ENCODE measurements around the gene BCL2L15. TPM values are rescaled to one million over a fixed set of nuclear protein-coding genes. Genes with fewer than 3 reads are reported as not detected.

The BCL2L15 gene
- total and polyA plus RNA-seq, 11 donors: 0.01 to 0.61 (median 0.14) TPM; not detected in 5

DNA sequence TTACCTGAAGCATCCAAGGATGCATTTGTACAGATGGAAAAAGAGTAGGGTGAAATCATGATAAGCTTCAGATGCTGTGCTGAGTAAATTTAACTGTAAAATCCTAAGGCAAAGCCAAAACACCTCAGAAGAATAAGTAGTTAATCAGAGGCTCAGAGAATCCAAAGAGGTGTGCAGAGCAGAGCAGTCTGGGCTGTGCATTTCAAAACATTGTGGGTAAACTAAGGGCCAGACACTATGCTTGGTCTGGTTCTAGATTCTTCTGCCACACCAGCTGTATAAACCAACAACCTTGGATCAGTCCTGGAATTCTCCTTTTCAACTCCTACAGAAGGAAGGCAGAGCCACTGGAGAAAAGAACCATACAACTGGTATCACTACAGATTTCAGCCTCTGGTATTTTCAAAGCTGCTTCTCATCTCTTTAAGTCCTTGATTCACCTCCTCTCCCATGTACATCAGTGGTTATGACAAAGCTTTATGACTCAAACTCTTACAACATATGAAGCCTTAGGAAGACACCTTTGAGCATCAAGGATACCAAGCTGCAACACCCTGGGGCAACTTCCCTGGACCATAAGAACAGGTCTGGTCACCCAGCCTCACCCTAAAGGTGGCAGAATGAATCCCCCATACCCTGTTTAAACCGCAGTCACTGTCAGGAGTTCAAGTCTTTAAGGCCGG is 30.2 kb upstream of the BCL2L15 start:
- WGBS, 4 donors: 77 to 86% (median 81%) methylated on average over 2 of the region's 2 CpGs
- ATAC-seq (no peak), DNase-seq (no peak)
- no peaks in the 10 kb centered on the region for H3K27me3 ChIP-seq
- peaks cover 0 to 4% (median 0%) of the 10 kb centered on the region in 9 donors for H3K36me3 ChIP-seq
- H3K9me3 ChIP-seq: no peaks in the 10 kb centered on the region
- H3K4me3 ChIP-seq: no peak overlapping the region
- peaks cover 2 to 11% (median 10%) of the 10 kb centered on the region in 12 donors for H3K4me1 ChIP-seq
- TF ChIP-seq, protein P1, sequence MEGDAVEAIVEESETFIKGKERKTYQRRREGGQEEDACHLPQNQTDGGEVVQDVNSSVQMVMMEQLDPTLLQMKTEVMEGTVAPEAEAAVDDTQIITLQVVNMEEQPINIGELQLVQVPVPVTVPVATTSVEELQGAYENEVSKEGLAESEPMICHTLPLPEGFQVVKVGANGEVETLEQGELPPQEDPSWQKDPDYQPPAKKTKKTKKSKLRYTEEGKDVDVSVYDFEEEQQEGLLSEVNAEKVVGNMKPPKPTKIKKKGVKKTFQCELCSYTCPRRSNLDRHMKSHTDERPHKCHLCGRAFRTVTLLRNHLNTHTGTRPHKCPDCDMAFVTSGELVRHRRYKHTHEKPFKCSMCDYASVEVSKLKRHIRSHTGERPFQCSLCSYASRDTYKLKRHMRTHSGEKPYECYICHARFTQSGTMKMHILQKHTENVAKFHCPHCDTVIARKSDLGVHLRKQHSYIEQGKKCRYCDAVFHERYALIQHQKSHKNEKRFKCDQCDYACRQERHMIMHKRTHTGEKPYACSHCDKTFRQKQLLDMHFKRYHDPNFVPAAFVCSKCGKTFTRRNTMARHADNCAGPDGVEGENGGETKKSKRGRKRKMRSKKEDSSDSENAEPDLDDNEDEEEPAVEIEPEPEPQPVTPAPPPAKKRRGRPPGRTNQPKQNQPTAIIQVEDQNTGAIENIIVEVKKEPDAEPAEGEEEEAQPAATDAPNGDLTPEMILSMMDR (IDR thresholded peaks at IDR 0.05): no peak
- TF ChIP-seq POLR2A (IDR thresholded peaks at IDR 0.05): no peak
- no peak overlapping the region for H3K27ac ChIP-seq
- intact Hi-C loops (cut with DNase I): no loop called here

DNA sequence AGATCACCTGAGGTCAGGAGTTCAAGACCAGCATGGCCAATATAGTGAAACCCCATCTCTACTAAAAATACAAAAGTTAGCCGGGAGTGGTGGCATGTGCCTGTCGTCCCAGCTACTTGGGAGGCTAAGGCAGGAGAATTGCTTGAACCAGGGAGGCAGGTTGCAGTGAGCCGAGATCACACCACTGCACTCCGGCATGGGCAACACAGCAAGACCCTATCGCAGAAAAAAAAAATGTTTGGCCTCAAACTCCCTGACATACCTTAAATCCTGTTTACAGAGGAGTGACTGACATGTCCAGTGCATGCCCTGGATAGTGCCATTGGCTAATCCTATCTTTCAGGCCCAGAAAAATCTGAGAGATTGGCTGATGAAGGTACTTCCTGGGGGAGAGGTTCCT is 29.6 kb upstream of the BCL2L15 start:
- no peak for DNase-seq
- no peak overlapping the region for H3K27ac ChIP-seq
- H3K4me1 ChIP-seq: peaks cover 3 to 16% (median 14%) of the 10 kb centered on the region in 12 donors
- no peaks in the 10 kb centered on the region for H3K27me3 ChIP-seq
- TF ChIP-seq, protein P1 (IDR thresholded peaks at IDR 0.05): no peak
- no peak for TF ChIP-seq POLR2A (IDR thresholded peaks at IDR 0.05)
- WGBS, 4 donors: 95 to 97% (median 96%) methylated on average over 5 of the region's 5 CpGs
- peaks cover 0 to 8% (median 0%) of the 10 kb centered on the region in 9 donors for H3K36me3 ChIP-seq
- intact Hi-C loops (cut with DNase I): no loop called here
- no peaks in the 10 kb centered on the region for H3K9me3 ChIP-seq
- no peak overlapping the region for H3K4me3 ChIP-seq
- ATAC-seq: no peak

DNA sequence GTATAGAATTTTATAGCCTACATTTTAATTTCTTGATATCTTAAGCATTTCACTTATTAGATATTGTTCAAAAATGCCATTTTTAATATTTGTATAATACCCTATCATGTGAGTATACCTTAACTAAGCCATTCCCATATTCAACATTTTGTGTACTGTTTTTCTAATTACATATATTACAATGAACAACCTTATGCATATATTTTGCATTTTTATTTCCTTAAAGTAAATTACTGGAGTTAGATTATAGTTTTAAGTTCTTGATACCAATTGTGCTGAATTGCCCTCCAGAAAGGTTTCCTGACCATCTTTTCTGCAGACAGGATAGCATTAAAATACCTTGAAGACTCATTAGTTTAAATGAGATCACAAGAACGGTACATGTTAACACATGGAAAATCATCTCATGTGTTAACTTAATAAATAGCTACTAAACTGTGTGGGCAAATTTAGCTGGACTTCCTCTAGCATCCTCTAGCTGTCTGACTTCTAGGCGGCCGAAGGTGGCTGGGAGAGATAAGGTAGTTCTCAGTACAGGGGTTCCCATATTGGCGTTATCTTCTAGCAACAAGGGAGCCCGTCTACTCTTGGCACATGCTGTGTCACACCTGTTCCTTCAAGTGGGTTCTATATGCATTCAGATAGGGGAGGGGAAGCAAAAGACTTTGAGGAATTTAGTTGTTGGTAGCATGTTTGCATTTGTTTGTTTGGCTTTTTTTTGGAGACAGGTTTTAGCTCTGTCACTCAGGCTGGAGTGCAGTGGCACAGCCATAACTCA is 26.7 kb upstream of the BCL2L15 start:
- H3K4me1 ChIP-seq: peaks cover 3 to 18% (median 14%) of the 10 kb centered on the region in 12 donors
- no peaks in the 10 kb centered on the region for H3K27me3 ChIP-seq
- no peak for ATAC-seq
- DNase-seq: no peak
- WGBS, 4 donors: 67 to 76% (median 71%) methylated on average over 5 of the region's 5 CpGs
- no peaks in the 10 kb centered on the region for H3K9me3 ChIP-seq
- no peak for TF ChIP-seq POLR2A (IDR thresholded peaks at IDR 0.05)
- TF ChIP-seq, protein P1 (IDR thresholded peaks at IDR 0.05): no peak
- H3K27ac ChIP-seq: peak overlapping the region in 1 of 12 donors; percentile 75
- peaks cover 0 to 37% (median 27%) of the 10 kb centered on the region in 9 donors for H3K36me3 ChIP-seq
- no peak overlapping the region for H3K4me3 ChIP-seq
- intact Hi-C loops (cut with DNase I): loop anchor here in 2 of 10 donors (1.0 to 2.0 kb wide), 2 partner anchors 13 to 15 kb away; partner anchors contain the start of gene HIPK1 (in 1 of the 2)

DNA sequence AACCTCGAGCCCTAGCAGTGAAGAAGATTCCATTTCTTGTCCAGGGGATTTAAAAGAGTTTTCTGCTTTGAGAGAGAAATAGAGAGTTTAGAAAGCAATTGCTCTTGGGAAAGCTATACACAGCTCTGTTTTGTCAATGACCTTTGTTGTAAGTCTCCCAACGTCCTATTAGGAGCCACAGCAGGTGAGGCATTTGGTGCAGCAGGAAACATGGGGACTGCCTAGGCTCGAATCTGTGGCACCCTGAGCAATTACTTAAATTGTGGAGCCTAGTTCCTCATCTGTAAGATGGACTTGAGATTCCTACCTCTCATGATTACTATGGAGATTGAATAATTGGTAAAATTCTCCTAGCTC is 25.9 kb upstream of the BCL2L15 start:
- ATAC-seq: peak in 3 of 4 donors; percentile 12 to 30 (median 29)
- peak overlapping the region; percentile 51 to 89 (median 72) for H3K27ac ChIP-seq
- H3K36me3 ChIP-seq: peaks cover 0 to 45% (median 34%) of the 10 kb centered on the region in 9 donors
- peak overlapping the region in 2 of 12 donors; percentile 3 to 21 for H3K4me3 ChIP-seq
- H3K4me1 ChIP-seq: peaks cover 3 to 18% (median 14%) of the 10 kb centered on the region in 12 donors
- H3K27me3 ChIP-seq: no peaks in the 10 kb centered on the region
- intact Hi-C loops (cut with DNase I): loop anchor here in 2 of 10 donors (1.0 to 2.0 kb wide), 2 partner anchors 14 to 16 kb away; partner anchors contain the start of gene HIPK1 (in 1 of the 2)
- TF ChIP-seq, protein P1 (IDR thresholded peaks at IDR 0.05): no peak
- no peak for TF ChIP-seq POLR2A (IDR thresholded peaks at IDR 0.05)
- 17 to 26% (median 20%) methylated on average over 3 of the region's 3 CpGs for WGBS, 4 donors
- H3K9me3 ChIP-seq: no peaks in the 10 kb centered on the region
- no peak for DNase-seq
